ENCODE results near the gene DHRS7B. TPM values are rescaled to one million over a fixed set of nuclear protein-coding genes. Genes with fewer than 3 reads are reported as not detected.

DHRS7B gene
- total and polyA plus RNA-seq, 4 donors: 14.3 to 21.9 (median 18.7) TPM

DNA sequence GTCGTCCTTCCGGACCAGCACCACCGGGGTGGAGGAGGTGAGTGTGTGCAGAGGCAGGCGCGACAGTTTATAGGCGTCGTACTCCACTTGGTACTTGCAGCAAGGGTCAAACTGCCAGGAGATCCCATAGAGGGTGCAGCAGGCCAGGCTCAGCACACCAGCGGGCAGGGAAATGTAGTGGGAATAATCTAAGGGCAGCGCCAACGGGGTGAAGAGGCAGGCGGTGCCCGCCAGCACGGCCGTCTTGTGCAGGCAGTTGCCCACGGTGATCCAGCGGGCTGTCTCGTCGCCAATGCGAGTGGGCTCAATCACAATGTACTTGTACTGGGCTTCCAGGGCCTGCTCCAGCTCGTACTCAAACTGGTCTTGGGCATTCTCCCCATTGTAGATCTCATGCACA lies 71.6 kb downstream of the DHRS7B start:
- H3K9ac ChIP-seq (ENCODE audit: low read depth in 1 of 2, low read length in 2 of 2): no peak overlapping the region
- no peak for DNase-seq (ENCODE audit: low spot score)
- H3K9me3 ChIP-seq (ENCODE audit: control insufficient read depth in 4 of 4, low read length in 3 of 4): no peaks in the 10 kb centered on the region
- TF ChIP-seq FOXA2 (IDR thresholded peaks at IDR 0.05) (no peak), HNF4G (IDR thresholded peaks at IDR 0.05) (no peak), NR2F2 (IDR thresholded peaks at IDR 0.05) (no peak), RXRA (IDR thresholded peaks at IDR 0.05) (no peak), SP1 (IDR thresholded peaks at IDR 0.05) (no peak), EGR1 (IDR thresholded peaks at IDR 0.05; ENCODE audit: low read depth in 2 of 2) (no peak), FOXA1 (IDR thresholded peaks at IDR 0.05) (no peak), JUND (IDR thresholded peaks at IDR 0.05) (no peak), RAD21 (IDR thresholded peaks at IDR 0.05) (no peak), HNF4A (conservative IDR thresholded peaks at IDR 0.05) (no peak)
- TF ChIP-seq, protein P1, sequence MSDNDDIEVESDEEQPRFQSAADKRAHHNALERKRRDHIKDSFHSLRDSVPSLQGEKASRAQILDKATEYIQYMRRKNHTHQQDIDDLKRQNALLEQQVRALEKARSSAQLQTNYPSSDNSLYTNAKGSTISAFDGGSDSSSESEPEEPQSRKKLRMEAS (IDR thresholded peaks at IDR 0.05): no peak
- TF ChIP-seq, protein P2, sequence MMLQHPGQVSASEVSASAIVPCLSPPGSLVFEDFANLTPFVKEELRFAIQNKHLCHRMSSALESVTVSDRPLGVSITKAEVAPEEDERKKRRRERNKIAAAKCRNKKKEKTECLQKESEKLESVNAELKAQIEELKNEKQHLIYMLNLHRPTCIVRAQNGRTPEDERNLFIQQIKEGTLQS (IDR thresholded peaks at IDR 0.05): no peak
- TF ChIP-seq, protein P3, sequence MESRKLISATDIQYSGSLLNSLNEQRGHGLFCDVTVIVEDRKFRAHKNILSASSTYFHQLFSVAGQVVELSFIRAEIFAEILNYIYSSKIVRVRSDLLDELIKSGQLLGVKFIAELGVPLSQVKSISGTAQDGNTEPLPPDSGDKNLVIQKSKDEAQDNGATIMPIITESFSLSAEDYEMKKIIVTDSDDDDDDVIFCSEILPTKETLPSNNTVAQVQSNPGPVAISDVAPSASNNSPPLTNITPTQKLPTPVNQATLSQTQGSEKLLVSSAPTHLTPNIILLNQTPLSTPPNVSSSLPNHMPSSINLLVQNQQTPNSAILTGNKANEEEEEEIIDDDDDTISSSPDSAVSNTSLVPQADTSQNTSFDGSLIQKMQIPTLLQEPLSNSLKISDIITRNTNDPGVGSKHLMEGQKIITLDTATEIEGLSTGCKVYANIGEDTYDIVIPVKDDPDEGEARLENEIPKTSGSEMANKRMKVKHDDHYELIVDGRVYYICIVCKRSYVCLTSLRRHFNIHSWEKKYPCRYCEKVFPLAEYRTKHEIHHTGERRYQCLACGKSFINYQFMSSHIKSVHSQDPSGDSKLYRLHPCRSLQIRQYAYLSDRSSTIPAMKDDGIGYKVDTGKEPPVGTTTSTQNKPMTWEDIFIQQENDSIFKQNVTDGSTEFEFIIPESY (IDR thresholded peaks at IDR 0.05): no peak
- no peaks in the 10 kb centered on the region for H3K27me3 ChIP-seq (ENCODE audit: control insufficient read depth in 4 of 4, insufficient read depth in 4 of 4, low read length in 3 of 4)
- H3K27ac ChIP-seq (ENCODE audit: low read depth in 1 of 2, low read length in 2 of 2): no peak overlapping the region
- H3K4me1 ChIP-seq (ENCODE audit: control insufficient read depth in 4 of 4, insufficient read depth in 4 of 4, low read length in 3 of 4): peaks cover 0 to 3% (median 0%) of the 10 kb centered on the region in 4 donors
- WGBS: 96% methylated on average over 20 of the region's 20 CpGs
- H3K36me3 ChIP-seq (ENCODE audit: control insufficient read depth in 4 of 4, insufficient read depth in 3 of 4, low read depth in 1 of 4, low read length in 3 of 4): peaks cover 5 to 18% (median 11%) of the 10 kb centered on the region in 4 donors
- H3K4me3 ChIP-seq (ENCODE audit: low read depth in 1 of 3, low read length in 3 of 3): no peak overlapping the region

DNA sequence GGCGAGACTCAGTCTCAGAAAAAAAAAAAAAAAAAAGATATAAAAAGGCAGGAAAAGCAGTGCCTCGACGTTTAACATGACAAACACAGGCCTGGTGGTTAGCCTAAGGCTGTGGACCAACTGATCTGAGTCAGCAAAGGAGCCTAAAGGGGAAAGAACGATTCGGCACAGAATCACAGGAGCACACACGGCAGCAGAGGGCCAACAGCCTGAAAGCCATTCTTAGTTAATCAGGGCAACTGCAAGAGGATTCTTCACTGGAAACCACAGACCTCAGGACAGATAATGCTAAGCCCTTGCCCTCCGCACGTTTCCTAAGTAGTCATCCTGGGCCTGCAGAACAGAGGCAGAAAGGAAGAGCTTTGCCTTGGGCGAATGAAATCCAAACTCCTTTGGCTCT lies 72.5 kb downstream of the DHRS7B start:
- no peaks in the 10 kb centered on the region for H3K27me3 ChIP-seq (ENCODE audit: control insufficient read depth in 4 of 4, insufficient read depth in 4 of 4, low read length in 3 of 4)
- no peaks in the 10 kb centered on the region for H3K9me3 ChIP-seq (ENCODE audit: control insufficient read depth in 4 of 4, low read length in 3 of 4)
- H3K4me1 ChIP-seq (ENCODE audit: control insufficient read depth in 4 of 4, insufficient read depth in 4 of 4, low read length in 3 of 4): peaks cover 0 to 3% (median 0%) of the 10 kb centered on the region in 4 donors
- H3K9ac ChIP-seq (ENCODE audit: low read depth in 1 of 2, low read length in 2 of 2): no peak overlapping the region
- no peak overlapping the region for H3K27ac ChIP-seq (ENCODE audit: low read depth in 1 of 2, low read length in 2 of 2)
- TF ChIP-seq JUND (IDR thresholded peaks at IDR 0.05) (no peak), FOXA2 (IDR thresholded peaks at IDR 0.05) (no peak), RXRA (IDR thresholded peaks at IDR 0.05) (no peak), GABPA (IDR thresholded peaks at IDR 0.05 in 1 of 2, conservative IDR thresholded peaks at IDR 0.05 in 1 of 2) (no peak), EGR1 (IDR thresholded peaks at IDR 0.05; ENCODE audit: low read depth in 2 of 2) (no peak), HNF4G (IDR thresholded peaks at IDR 0.05) (no peak)
- TF ChIP-seq, protein P4, sequence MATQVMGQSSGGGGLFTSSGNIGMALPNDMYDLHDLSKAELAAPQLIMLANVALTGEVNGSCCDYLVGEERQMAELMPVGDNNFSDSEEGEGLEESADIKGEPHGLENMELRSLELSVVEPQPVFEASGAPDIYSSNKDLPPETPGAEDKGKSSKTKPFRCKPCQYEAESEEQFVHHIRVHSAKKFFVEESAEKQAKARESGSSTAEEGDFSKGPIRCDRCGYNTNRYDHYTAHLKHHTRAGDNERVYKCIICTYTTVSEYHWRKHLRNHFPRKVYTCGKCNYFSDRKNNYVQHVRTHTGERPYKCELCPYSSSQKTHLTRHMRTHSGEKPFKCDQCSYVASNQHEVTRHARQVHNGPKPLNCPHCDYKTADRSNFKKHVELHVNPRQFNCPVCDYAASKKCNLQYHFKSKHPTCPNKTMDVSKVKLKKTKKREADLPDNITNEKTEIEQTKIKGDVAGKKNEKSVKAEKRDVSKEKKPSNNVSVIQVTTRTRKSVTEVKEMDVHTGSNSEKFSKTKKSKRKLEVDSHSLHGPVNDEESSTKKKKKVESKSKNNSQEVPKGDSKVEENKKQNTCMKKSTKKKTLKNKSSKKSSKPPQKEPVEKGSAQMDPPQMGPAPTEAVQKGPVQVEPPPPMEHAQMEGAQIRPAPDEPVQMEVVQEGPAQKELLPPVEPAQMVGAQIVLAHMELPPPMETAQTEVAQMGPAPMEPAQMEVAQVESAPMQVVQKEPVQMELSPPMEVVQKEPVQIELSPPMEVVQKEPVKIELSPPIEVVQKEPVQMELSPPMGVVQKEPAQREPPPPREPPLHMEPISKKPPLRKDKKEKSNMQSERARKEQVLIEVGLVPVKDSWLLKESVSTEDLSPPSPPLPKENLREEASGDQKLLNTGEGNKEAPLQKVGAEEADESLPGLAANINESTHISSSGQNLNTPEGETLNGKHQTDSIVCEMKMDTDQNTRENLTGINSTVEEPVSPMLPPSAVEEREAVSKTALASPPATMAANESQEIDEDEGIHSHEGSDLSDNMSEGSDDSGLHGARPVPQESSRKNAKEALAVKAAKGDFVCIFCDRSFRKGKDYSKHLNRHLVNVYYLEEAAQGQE (IDR thresholded peaks at IDR 0.05): no peak
- TF ChIP-seq, protein P1 (IDR thresholded peaks at IDR 0.05): no peak
- TF ChIP-seq, protein P5, sequence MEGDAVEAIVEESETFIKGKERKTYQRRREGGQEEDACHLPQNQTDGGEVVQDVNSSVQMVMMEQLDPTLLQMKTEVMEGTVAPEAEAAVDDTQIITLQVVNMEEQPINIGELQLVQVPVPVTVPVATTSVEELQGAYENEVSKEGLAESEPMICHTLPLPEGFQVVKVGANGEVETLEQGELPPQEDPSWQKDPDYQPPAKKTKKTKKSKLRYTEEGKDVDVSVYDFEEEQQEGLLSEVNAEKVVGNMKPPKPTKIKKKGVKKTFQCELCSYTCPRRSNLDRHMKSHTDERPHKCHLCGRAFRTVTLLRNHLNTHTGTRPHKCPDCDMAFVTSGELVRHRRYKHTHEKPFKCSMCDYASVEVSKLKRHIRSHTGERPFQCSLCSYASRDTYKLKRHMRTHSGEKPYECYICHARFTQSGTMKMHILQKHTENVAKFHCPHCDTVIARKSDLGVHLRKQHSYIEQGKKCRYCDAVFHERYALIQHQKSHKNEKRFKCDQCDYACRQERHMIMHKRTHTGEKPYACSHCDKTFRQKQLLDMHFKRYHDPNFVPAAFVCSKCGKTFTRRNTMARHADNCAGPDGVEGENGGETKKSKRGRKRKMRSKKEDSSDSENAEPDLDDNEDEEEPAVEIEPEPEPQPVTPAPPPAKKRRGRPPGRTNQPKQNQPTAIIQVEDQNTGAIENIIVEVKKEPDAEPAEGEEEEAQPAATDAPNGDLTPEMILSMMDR (IDR thresholded peaks at IDR 0.05; ENCODE audit: low read depth, low read length, missing input control): no peak
- H3K4me3 ChIP-seq (ENCODE audit: low read depth in 1 of 3, low read length in 3 of 3): no peak overlapping the region
- no peak for DNase-seq (ENCODE audit: low spot score)
- 77% methylated on average over 9 of the region's 9 CpGs for WGBS
- peaks cover 5 to 18% (median 11%) of the 10 kb centered on the region in 4 donors for H3K36me3 ChIP-seq (ENCODE audit: control insufficient read depth in 4 of 4, insufficient read depth in 3 of 4, low read depth in 1 of 4, low read length in 3 of 4)

Measured in liver (tissue), 9 donors.